ENCODE data around the gene USP11.

Gene USP11

GRCh38 chrX:47214435-47215077 lies 18.3 kb upstream of the USP11 start:
- no peaks in the 10 kb centered on the region for H3K4me1 ChIP-seq (ENCODE audit: insufficient read depth, low read length)
- peaks cover 35% of the 10 kb centered on the region for H3K36me3 ChIP-seq (ENCODE audit: insufficient read depth, low read length)
- no peak overlapping the region for H3K9ac ChIP-seq (ENCODE audit: low read depth, low read length)
- H3K9me3 ChIP-seq (ENCODE audit: control insufficient read depth, insufficient read depth, low read length), result no peaks in the 10 kb centered on the region

- H3K9me3 ChIP-seq (ENCODE audit: control insufficient read depth, insufficient read depth, low read length), result no peaks in the 10 kb centered on the region
- no peak overlapping the region for H3K9ac ChIP-seq (ENCODE audit: low read depth, low read length)
- H3K36me3 ChIP-seq (ENCODE audit: insufficient read depth, low read length), result peaks cover 27% of the 10 kb centered on the region
- H3K4me1 ChIP-seq (ENCODE audit: insufficient read depth, low read length), result 0 out of 2 replicates have a peak, but pooled peaks cover 4% of the 10 kb centered on the region
Measured at GRCh38 chrX:47215291-47215900, 17.4 kb upstream of the USP11 start.

- H3K36me3 ChIP-seq (ENCODE audit: insufficient read depth, low read length), result peaks cover 19% of the 10 kb centered on the region
- no peak overlapping the region for H3K9ac ChIP-seq (ENCODE audit: low read depth, low read length)
Measured at GRCh38 chrX:47216393-47216925, 16.4 kb upstream of the USP11 start.

GRCh38 chrX:47217121-47217851 lies 15.5 kb upstream of the USP11 start:
- Histone ChIP-seq H3K9me3 (ENCODE audit: control insufficient read depth, insufficient read depth, low read length) (no peaks in the 10 kb centered on the region), H3K36me3 (ENCODE audit: insufficient read depth, low read length) (peaks cover 19% of the 10 kb centered on the region; the same call in 1 of the 2 replicates), H3K9ac (ENCODE audit: low read depth, low read length) (peak overlapping the region; percentile 35; the same call in 1 of the 2 replicates), H3K4me1 (ENCODE audit: insufficient read depth, low read length) (0 out of 2 replicates have a peak, but pooled peaks cover 4% of the 10 kb centered on the region)

More at GRCh38 chrX:47216393-47216925, 16.4 kb upstream of the USP11 start:
- H3K9me3 ChIP-seq (ENCODE audit: control insufficient read depth, insufficient read depth, low read length), result no peaks in the 10 kb centered on the region
- 0 out of 2 replicates have a peak, but pooled peaks cover 4% of the 10 kb centered on the region for H3K4me1 ChIP-seq (ENCODE audit: insufficient read depth, low read length)

- Histone ChIP-seq H3K4me1 (ENCODE audit: insufficient read depth, low read length) (0 out of 2 replicates have a peak, but pooled peaks cover 4% of the 10 kb centered on the region), H3K9ac (ENCODE audit: low read depth, low read length) (peak overlapping the region; percentile 86), H3K36me3 (ENCODE audit: insufficient read depth, low read length) (peaks cover 13% of the 10 kb centered on the region), H3K9me3 (ENCODE audit: control insufficient read depth, insufficient read depth, low read length) (no peaks in the 10 kb centered on the region)
Measured at GRCh38 chrX:47217852-47218279, 14.9 kb upstream of the USP11 start.

GRCh38 chrX:47218280-47218919 lies 14.4 kb upstream of the USP11 start, which contains the start of gene CDK16:
CDK16 (plus strand) TSS chrX:47218681; CDS start chrX:47223558, 4,877 bp downstream.
- Histone ChIP-seq H3K4me1 (ENCODE audit: insufficient read depth, low read length) (0 out of 2 replicates have a peak, but pooled peaks cover 4% of the 10 kb centered on the region), H3K9me3 (ENCODE audit: control insufficient read depth, insufficient read depth, low read length) (no peaks in the 10 kb centered on the region), H3K36me3 (ENCODE audit: insufficient read depth, low read length) (peaks cover 15% of the 10 kb centered on the region), H3K9ac (ENCODE audit: low read depth, low read length) (peak within 1 kb of the TSS; percentile 86)

- H3K9me3 ChIP-seq (ENCODE audit: control insufficient read depth, insufficient read depth, low read length), result no peaks in the 10 kb centered on the region
- peak overlapping the region; percentile 86 for H3K9ac ChIP-seq (ENCODE audit: low read depth, low read length)
- H3K4me1 ChIP-seq (ENCODE audit: insufficient read depth, low read length), result 0 out of 2 replicates have a peak, but pooled peaks cover 4% of the 10 kb centered on the region
- peaks cover 21% of the 10 kb centered on the region for H3K36me3 ChIP-seq (ENCODE audit: insufficient read depth, low read length)
Measured at GRCh38 chrX:47218920-47219815, 13.6 kb upstream of the USP11 start.

GRCh38 chrX:47221756-47222155 lies 11.1 kb upstream of the USP11 start:
- Histone ChIP-seq H3K36me3 (ENCODE audit: insufficient read depth, low read length) (peaks cover 41% of the 10 kb centered on the region), H3K9ac (ENCODE audit: low read depth, low read length) (no peak overlapping the region), H3K4me1 (ENCODE audit: insufficient read depth, low read length) (0 out of 2 replicates have a peak, but pooled peaks cover 4% of the 10 kb centered on the region), H3K9me3 (ENCODE audit: control insufficient read depth, insufficient read depth, low read length) (no peaks in the 10 kb centered on the region)

GRCh38 chrX:47222751-47223350 lies 10.0 kb upstream of the USP11 start:
- Histone ChIP-seq H3K36me3 (ENCODE audit: insufficient read depth, low read length) (peaks cover 43% of the 10 kb centered on the region), H3K9me3 (ENCODE audit: control insufficient read depth, insufficient read depth, low read length) (no peaks in the 10 kb centered on the region), H3K4me1 (ENCODE audit: insufficient read depth, low read length) (0 out of 2 replicates have a peak, but pooled peaks cover 4% of the 10 kb centered on the region), H3K9ac (ENCODE audit: low read depth, low read length) (no peak overlapping the region)

- Histone ChIP-seq H3K9ac (ENCODE audit: low read depth, low read length) (no peak overlapping the region), H3K36me3 (ENCODE audit: insufficient read depth, low read length) (peaks cover 48% of the 10 kb centered on the region), H3K9me3 (ENCODE audit: control insufficient read depth, insufficient read depth, low read length) (no peaks in the 10 kb centered on the region), H3K4me1 (ENCODE audit: insufficient read depth, low read length) (0 out of 2 replicates have a peak, but pooled peaks cover 4% of the 10 kb centered on the region)
Measured at GRCh38 chrX:47223476-47224250, 9.1 kb upstream of the USP11 start.

- Histone ChIP-seq H3K36me3 (ENCODE audit: insufficient read depth, low read length) (peaks cover 48% of the 10 kb centered on the region), H3K9ac (ENCODE audit: low read depth, low read length) (no peak overlapping the region), H3K9me3 (ENCODE audit: control insufficient read depth, insufficient read depth, low read length) (no peaks in the 10 kb centered on the region), H3K4me1 (ENCODE audit: insufficient read depth, low read length) (0 out of 2 replicates have a peak, but pooled peaks cover 4% of the 10 kb centered on the region)
Measured at GRCh38 chrX:47224266-47224895, 8.4 kb upstream of the USP11 start.

- Histone ChIP-seq H3K4me1 (ENCODE audit: insufficient read depth, low read length) (0 out of 2 replicates have a peak, but pooled peaks cover 4% of the 10 kb centered on the region), H3K36me3 (ENCODE audit: insufficient read depth, low read length) (peaks cover 48% of the 10 kb centered on the region), H3K9ac (ENCODE audit: low read depth, low read length) (no peak overlapping the region), H3K9me3 (ENCODE audit: control insufficient read depth, insufficient read depth, low read length) (no peaks in the 10 kb centered on the region)
Measured at GRCh38 chrX:47224896-47225290, 7.9 kb upstream of the USP11 start.

Measured in ES-I3 (cell line).